ENCODE results near the gene MBNL1.

MBNL1 gene

GRCh38 chr3:152234657-152235375 is 33.9 kb upstream of the MBNL1 start:
- Histone ChIP-seq H3K27me3 (replicated peaks; ENCODE audit: control insufficient read depth, insufficient read depth, low read length) (no peaks in the 10 kb centered on the region), H3K36me3 (ENCODE audit: control insufficient read depth, insufficient read depth, low read length, severe bottlenecking) (no peaks in the 10 kb centered on the region), H3K4me3 (ENCODE audit: low read length) (no peak overlapping the region), H3K4me1 (ENCODE audit: control insufficient read depth, insufficient read depth, low read length) (peaks cover 6% of the 10 kb centered on the region), H3K9me3 (ENCODE audit: control insufficient read depth, low read length) (no peaks in the 10 kb centered on the region), H3K9ac (ENCODE audit: low read length) (no peak overlapping the region)
- DNase-seq (ENCODE audit: low read depth), result peak; percentile 47

GRCh38 chr3:152235709-152236298 is 32.9 kb upstream of the MBNL1 start:
- H3K9ac ChIP-seq (ENCODE audit: low read length), result no peak overlapping the region
- peak; percentile 39 for DNase-seq (ENCODE audit: low read depth)
- no peaks in the 10 kb centered on the region for H3K27me3 ChIP-seq (replicated peaks; ENCODE audit: control insufficient read depth, insufficient read depth, low read length)
- H3K4me3 ChIP-seq (ENCODE audit: low read length), result no peak overlapping the region
- H3K9me3 ChIP-seq (ENCODE audit: control insufficient read depth, low read length), result no peaks in the 10 kb centered on the region
- H3K36me3 ChIP-seq (ENCODE audit: control insufficient read depth, insufficient read depth, low read length, severe bottlenecking), result no peaks in the 10 kb centered on the region
- H3K4me1 ChIP-seq (ENCODE audit: control insufficient read depth, insufficient read depth, low read length), result peaks cover 6% of the 10 kb centered on the region

DNA sequence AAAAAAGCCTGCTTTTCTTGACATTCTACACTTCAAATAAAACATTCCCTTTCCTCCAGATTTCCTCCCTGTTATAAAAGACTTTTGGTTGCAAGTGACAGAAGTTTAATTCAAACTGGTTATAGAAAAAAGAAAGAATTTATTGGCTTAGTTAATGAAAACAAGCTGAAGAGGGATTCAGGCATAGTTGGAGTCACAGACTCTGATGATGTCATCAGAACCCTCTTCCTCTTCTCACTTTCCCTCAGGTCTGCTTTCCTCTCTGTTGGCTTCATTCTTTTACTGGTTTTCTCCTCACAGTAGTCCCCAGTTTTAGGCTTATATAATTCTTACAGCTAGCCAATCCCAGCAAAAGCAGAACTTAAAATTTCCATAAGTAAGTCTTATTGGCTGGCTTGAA is 32.0 kb upstream of the MBNL1 start:
- H3K9ac ChIP-seq (ENCODE audit: low read length), result no peak overlapping the region
- H3K4me3 ChIP-seq (ENCODE audit: low read length), result no peak overlapping the region
- DNase-seq (ENCODE audit: low read depth), result peak; percentile 58
- H3K9me3 ChIP-seq (ENCODE audit: control insufficient read depth, low read length), result no peaks in the 10 kb centered on the region
- H3K36me3 ChIP-seq (ENCODE audit: control insufficient read depth, insufficient read depth, low read length, severe bottlenecking), result no peaks in the 10 kb centered on the region
- peaks cover 6% of the 10 kb centered on the region for H3K4me1 ChIP-seq (ENCODE audit: control insufficient read depth, insufficient read depth, low read length)
- no peaks in the 10 kb centered on the region for H3K27me3 ChIP-seq (replicated peaks; ENCODE audit: control insufficient read depth, insufficient read depth, low read length)

- Histone ChIP-seq H3K9ac (ENCODE audit: low read length) (no peak overlapping the region), H3K9me3 (ENCODE audit: control insufficient read depth, low read length) (no peaks in the 10 kb centered on the region), H3K4me3 (ENCODE audit: low read length) (no peak overlapping the region), H3K27me3 (replicated peaks; ENCODE audit: control insufficient read depth, insufficient read depth, low read length) (no peaks in the 10 kb centered on the region), H3K4me1 (ENCODE audit: control insufficient read depth, insufficient read depth, low read length) (peaks cover 6% of the 10 kb centered on the region), H3K36me3 (ENCODE audit: control insufficient read depth, insufficient read depth, low read length, severe bottlenecking) (no peaks in the 10 kb centered on the region)
- DNase-seq (ENCODE audit: low read depth), result no peak
These were observed 27.3 kb upstream of the MBNL1 start for GRCh38 chr3:152241142-152242017.

DNA sequence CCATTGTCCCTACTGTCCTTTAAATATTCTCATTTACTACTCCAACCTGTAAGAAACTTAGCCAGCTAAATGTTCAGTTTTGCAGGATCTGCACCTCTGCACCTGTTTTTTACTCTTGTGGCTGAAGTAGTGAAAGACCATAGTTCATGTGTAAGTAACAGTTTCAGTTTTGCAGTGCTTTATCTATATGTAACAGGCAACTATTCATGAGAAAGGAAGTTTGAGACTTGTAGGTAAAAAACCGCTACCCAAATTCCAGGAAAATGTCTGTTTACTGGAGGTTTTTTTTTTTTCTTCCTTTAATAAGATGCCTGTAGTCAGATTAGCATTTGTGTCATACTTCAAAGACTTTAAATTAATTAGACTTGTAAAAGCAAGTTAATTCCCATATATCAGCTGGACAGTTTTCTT is 25.4 kb upstream of the MBNL1 start:
- no peak overlapping the region for H3K4me3 ChIP-seq (ENCODE audit: low read length)
- H3K9me3 ChIP-seq (ENCODE audit: control insufficient read depth, low read length), result no peaks in the 10 kb centered on the region
- H3K36me3 ChIP-seq (ENCODE audit: control insufficient read depth, insufficient read depth, low read length, severe bottlenecking), result no peaks in the 10 kb centered on the region
- no peak for DNase-seq (ENCODE audit: low read depth)
- H3K9ac ChIP-seq (ENCODE audit: low read length), result no peak overlapping the region
- no peaks in the 10 kb centered on the region for H3K27me3 ChIP-seq (replicated peaks; ENCODE audit: control insufficient read depth, insufficient read depth, low read length)
- peaks cover 6% of the 10 kb centered on the region for H3K4me1 ChIP-seq (ENCODE audit: control insufficient read depth, insufficient read depth, low read length)

DNA sequence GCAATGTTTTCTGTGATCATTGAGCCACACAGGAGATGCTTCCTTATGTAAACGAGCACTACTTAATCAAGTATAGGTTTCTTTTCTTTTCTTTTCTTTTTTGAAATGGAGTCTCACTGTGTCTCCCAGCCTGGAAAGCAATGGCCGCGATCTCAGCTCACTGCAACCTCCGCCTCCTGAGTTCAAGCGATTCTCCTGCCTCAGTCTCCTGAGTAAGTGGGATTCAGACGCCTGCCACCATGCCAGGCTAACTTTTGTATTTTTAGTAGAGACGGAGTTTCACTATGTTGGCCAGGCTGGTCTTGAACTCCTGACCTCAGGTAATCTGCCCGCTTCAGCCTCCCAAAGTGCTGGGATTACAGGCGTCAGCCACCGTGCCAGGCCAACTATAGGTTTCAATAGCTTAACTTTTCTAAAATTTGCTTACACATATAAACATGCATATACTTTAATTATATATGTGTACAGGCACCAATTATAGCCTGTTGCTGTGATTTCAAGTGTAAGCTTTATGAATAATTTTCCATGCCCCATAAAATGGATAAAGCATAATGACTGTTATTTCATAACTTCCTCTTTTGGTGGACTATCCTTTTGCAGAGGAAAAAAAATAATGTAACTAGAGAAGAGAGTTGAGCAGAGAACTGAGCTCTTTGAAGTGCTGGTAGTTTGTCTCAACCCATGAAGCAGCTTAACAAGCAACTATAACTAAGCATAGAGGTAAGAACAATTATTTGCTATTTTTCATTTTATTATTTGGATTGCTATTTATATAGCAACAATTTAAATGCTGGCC is 24.8 kb upstream of the MBNL1 start:
- H3K9me3 ChIP-seq (ENCODE audit: control insufficient read depth, low read length), result no peaks in the 10 kb centered on the region
- H3K27me3 ChIP-seq (replicated peaks; ENCODE audit: control insufficient read depth, insufficient read depth, low read length), result no peaks in the 10 kb centered on the region
- no peak for DNase-seq (ENCODE audit: low read depth)
- peaks cover 6% of the 10 kb centered on the region for H3K4me1 ChIP-seq (ENCODE audit: control insufficient read depth, insufficient read depth, low read length)
- no peak overlapping the region for H3K4me3 ChIP-seq (ENCODE audit: low read length)
- H3K36me3 ChIP-seq (ENCODE audit: control insufficient read depth, insufficient read depth, low read length, severe bottlenecking), result no peaks in the 10 kb centered on the region
- no peak overlapping the region for H3K9ac ChIP-seq (ENCODE audit: low read length)

- H3K4me3 ChIP-seq (ENCODE audit: low read length), result no peak overlapping the region
These were observed 24.2 kb upstream of the MBNL1 start for GRCh38 chr3:152244517-152244888.

DNA sequence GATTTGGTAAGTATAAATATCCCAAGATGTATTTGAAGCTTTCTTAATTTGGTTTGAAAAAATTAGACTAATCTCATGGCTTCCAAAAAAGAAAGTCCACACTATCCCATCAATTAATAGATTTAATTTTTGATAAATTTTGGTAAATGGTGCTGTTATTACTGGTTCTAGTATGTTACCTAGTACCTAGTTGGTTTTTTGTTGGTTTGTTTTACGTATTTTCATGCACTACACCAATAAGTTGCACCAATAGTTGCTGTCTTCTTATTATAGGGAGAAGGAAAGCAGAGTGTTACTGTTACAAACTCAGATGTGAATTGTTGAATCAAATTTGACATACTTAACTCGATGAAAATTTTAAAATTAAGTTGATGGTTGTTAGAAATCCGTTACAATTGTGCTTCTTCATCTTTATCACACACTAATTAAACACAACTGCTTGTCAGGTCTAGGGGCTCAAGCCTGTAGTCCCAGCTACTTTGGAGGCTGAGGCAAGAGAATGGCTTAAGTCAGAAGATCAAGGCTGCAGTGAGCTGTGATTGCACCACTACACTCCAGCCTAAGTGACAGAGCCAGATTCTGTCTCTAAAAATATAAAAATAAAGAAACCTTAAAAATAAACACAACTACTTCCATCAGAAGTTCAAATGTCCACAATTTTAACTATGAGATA is 23.1 kb upstream of the MBNL1 start:
- Histone ChIP-seq H3K4me1 (ENCODE audit: control insufficient read depth, insufficient read depth, low read length) (peaks cover 6% of the 10 kb centered on the region), H3K4me3 (ENCODE audit: low read length) (no peak overlapping the region), H3K9ac (ENCODE audit: low read length) (no peak overlapping the region), H3K9me3 (ENCODE audit: control insufficient read depth, low read length) (no peaks in the 10 kb centered on the region), H3K36me3 (ENCODE audit: control insufficient read depth, insufficient read depth, low read length, severe bottlenecking) (no peaks in the 10 kb centered on the region), H3K27me3 (replicated peaks; ENCODE audit: control insufficient read depth, insufficient read depth, low read length) (no peaks in the 10 kb centered on the region)
- DNase-seq (ENCODE audit: low read depth), result no peak

More at GRCh38 chr3:152244517-152244888, 24.2 kb upstream of the MBNL1 start:
- Histone ChIP-seq H3K36me3 (ENCODE audit: control insufficient read depth, insufficient read depth, low read length, severe bottlenecking) (no peaks in the 10 kb centered on the region), H3K9ac (ENCODE audit: low read length) (no peak overlapping the region), H3K9me3 (ENCODE audit: control insufficient read depth, low read length) (no peaks in the 10 kb centered on the region), H3K4me1 (ENCODE audit: control insufficient read depth, insufficient read depth, low read length) (peaks cover 6% of the 10 kb centered on the region), H3K27me3 (replicated peaks; ENCODE audit: control insufficient read depth, insufficient read depth, low read length) (no peaks in the 10 kb centered on the region)
- DNase-seq (ENCODE audit: low read depth), result no peak

DNA sequence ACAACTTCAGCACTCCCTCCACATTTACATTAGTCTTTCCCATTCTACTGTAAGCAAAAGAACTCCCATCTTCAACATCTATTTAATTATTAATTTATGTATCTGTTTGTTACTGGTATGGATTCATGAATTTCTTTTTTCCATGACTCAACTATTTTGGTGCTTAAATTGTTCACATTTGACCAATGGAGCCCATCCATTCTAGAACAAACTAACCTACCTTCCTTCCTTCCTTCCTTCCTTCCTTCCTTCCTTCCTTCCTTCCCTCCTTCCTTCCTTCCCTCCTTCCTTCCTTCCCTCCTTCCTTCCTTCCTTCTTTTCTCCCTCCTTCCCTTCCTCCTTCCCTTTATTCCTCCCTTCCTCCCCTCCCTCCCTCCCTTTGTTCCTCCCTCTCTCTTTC is 16.8 kb upstream of the MBNL1 start:
- no peaks in the 10 kb centered on the region for H3K4me1 ChIP-seq (ENCODE audit: control insufficient read depth, insufficient read depth, low read length)
- no peak overlapping the region for H3K4me3 ChIP-seq (ENCODE audit: low read length)
- H3K9ac ChIP-seq (ENCODE audit: low read length), result no peak overlapping the region
- H3K9me3 ChIP-seq (ENCODE audit: control insufficient read depth, low read length), result no peaks in the 10 kb centered on the region
- DNase-seq (ENCODE audit: low read depth), result no peak
- no peaks in the 10 kb centered on the region for H3K36me3 ChIP-seq (ENCODE audit: control insufficient read depth, insufficient read depth, low read length, severe bottlenecking)
- H3K27me3 ChIP-seq (replicated peaks; ENCODE audit: control insufficient read depth, insufficient read depth, low read length), result no peaks in the 10 kb centered on the region

DNA sequence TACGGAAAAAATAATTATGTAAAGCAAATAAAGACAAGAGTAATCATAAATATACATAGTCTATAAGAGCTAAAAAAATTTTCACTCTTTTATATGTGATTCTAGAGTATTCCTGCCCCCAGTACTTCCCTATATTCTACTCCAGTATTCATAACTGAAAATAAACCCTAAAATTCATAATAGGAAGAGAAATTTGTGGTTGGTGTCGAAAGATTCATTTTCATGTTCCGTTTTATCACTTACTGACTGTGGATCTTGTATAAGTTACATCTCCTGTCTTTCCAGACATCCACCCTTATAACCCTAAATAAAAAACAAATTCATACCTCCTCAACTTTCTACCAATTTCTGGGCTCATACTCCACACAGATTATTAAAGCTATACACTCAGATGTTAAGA is 16.0 kb upstream of the MBNL1 start:
- no peak for DNase-seq (ENCODE audit: low read depth)

More for the DNA sequence above, 16.0 kb upstream of the MBNL1 start:
- no peak overlapping the region for H3K9ac ChIP-seq (ENCODE audit: low read length)
- no peaks in the 10 kb centered on the region for H3K27me3 ChIP-seq (replicated peaks; ENCODE audit: control insufficient read depth, insufficient read depth, low read length)
- H3K36me3 ChIP-seq (ENCODE audit: control insufficient read depth, insufficient read depth, low read length, severe bottlenecking), result no peaks in the 10 kb centered on the region
- no peaks in the 10 kb centered on the region for H3K9me3 ChIP-seq (ENCODE audit: control insufficient read depth, low read length)
- H3K4me3 ChIP-seq (ENCODE audit: low read length), result no peak overlapping the region
- H3K4me1 ChIP-seq (ENCODE audit: control insufficient read depth, insufficient read depth, low read length), result peaks cover 3% of the 10 kb centered on the region

Measured in adipocyte (in vitro differentiated cells).